Measurements from ENCODE around the gene NR4A3. TPM values are rescaled to one million over a fixed set of nuclear protein-coding genes. Genes with fewer than 3 reads are reported as not detected.

NR4A3 gene
- total and polyA plus RNA-seq, 8 donors = 0.32 to 6.2 (median 0.76) TPM

DNA sequence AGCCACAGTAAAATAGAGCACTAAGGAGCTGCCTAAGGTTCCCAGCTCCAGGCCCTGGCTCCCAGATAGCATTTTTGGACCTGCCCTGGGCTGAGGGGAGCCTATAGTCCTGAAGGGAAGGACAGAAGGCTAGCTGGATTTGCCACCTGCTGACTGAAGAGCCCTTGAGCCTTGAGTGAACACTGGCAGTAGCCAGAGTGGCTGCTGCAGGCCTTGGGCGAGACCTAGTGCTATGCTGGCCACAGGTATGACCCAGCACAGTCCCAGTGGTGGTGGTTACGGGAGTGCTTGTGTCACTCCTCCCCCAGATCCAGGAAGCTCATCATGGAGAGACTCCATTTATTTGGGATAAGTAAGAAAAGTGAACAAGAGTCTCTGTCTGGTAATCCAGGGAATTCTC, 74.4 kb downstream of the NR4A3 start:
- Histone ChIP-seq H3K4me1 (no peaks in the 10 kb centered on the region), H3K9me3 (no peaks in the 10 kb centered on the region), H3K4me3 (no peak overlapping the region), H3K27ac (no peak overlapping the region), H3K36me3 (no peaks in the 10 kb centered on the region), H3K27me3 (no peaks in the 10 kb centered on the region)
- TF ChIP-seq, protein P1, sequence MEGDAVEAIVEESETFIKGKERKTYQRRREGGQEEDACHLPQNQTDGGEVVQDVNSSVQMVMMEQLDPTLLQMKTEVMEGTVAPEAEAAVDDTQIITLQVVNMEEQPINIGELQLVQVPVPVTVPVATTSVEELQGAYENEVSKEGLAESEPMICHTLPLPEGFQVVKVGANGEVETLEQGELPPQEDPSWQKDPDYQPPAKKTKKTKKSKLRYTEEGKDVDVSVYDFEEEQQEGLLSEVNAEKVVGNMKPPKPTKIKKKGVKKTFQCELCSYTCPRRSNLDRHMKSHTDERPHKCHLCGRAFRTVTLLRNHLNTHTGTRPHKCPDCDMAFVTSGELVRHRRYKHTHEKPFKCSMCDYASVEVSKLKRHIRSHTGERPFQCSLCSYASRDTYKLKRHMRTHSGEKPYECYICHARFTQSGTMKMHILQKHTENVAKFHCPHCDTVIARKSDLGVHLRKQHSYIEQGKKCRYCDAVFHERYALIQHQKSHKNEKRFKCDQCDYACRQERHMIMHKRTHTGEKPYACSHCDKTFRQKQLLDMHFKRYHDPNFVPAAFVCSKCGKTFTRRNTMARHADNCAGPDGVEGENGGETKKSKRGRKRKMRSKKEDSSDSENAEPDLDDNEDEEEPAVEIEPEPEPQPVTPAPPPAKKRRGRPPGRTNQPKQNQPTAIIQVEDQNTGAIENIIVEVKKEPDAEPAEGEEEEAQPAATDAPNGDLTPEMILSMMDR (IDR thresholded peaks at IDR 0.05) = no peak
- intact Hi-C loops (cut with DNase I) = no loop called here
- DNase-seq = peak in 1 of 4 donors; percentile 47
- peak; percentile 96 for ATAC-seq

DNA sequence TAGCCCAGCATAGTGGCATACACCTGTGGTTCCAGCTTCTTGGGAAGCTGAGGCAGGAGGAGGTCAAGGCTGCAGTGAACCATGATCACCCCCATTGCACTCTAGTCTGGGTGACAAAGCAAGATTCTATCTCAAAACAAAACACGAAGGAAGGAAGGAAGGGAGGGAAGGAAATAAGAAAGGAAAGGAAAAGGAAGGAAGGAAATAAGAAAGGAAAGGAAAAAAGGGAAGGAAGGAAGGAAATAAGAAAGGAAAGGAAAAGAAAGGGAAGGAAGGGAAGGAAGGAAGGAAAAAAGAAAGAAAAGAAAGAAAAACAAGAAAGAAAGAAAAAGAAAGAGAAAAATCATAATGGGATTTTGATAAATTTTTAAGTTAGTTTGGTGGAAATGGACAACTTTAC, 81.7 kb downstream of the NR4A3 start:
- intact Hi-C loops (cut with DNase I) = no loop called here
- TF ChIP-seq, protein P1 (IDR thresholded peaks at IDR 0.05) = no peak
- H3K27ac ChIP-seq = no peak overlapping the region
- H3K36me3 ChIP-seq = no peaks in the 10 kb centered on the region
- peaks cover 5 to 21% of the 10 kb centered on the region in 2 donors for H3K4me1 ChIP-seq
- no peak overlapping the region for H3K4me3 ChIP-seq
- DNase-seq = no peak
- H3K27me3 ChIP-seq = no peaks in the 10 kb centered on the region
- H3K9me3 ChIP-seq = no peaks in the 10 kb centered on the region
- ATAC-seq = no peak

DNA sequence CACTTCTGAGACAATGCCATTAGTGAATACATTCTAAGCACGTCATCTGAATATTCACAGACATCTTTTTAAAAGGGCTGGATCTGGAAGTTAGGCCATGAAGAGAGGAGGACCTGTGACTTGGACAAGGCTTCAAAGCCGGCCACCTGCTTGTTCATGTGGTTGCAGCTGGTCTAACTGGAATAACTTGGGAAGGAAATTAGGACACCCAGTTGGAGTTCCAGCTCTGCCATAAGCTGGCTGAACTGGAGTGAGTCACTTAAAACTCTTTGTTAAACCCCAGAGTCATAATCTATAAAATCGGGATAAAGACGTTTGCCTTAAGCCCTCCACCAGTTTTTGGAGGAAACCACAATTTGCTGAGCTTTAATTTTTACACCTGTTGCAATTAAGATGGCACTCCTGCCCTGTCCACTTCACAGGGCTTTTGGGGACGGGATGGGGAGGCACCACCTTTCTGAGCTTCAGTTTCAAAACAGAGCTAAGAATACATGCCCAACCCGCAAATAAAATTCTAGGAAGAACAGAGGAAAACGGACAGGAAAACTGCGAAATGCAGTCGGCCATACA, 84.2 kb downstream of the NR4A3 start:
- DNase-seq (peak in 1 of 4 donors; percentile 22), ATAC-seq (peak; percentile 25)
- Histone ChIP-seq H3K4me1 (peaks cover 5 to 21% of the 10 kb centered on the region in 2 donors), H3K27ac (peak overlapping the region; percentile 94 to 98), H3K4me3 (peak overlapping the region; percentile 77 to 83), H3K27me3 (no peaks in the 10 kb centered on the region), H3K36me3 (no peaks in the 10 kb centered on the region), H3K9me3 (no peaks in the 10 kb centered on the region)
- intact Hi-C loops (cut with DNase I) = no loop called here
- TF ChIP-seq, protein P1 (IDR thresholded peaks at IDR 0.05) = no peak

DNA sequence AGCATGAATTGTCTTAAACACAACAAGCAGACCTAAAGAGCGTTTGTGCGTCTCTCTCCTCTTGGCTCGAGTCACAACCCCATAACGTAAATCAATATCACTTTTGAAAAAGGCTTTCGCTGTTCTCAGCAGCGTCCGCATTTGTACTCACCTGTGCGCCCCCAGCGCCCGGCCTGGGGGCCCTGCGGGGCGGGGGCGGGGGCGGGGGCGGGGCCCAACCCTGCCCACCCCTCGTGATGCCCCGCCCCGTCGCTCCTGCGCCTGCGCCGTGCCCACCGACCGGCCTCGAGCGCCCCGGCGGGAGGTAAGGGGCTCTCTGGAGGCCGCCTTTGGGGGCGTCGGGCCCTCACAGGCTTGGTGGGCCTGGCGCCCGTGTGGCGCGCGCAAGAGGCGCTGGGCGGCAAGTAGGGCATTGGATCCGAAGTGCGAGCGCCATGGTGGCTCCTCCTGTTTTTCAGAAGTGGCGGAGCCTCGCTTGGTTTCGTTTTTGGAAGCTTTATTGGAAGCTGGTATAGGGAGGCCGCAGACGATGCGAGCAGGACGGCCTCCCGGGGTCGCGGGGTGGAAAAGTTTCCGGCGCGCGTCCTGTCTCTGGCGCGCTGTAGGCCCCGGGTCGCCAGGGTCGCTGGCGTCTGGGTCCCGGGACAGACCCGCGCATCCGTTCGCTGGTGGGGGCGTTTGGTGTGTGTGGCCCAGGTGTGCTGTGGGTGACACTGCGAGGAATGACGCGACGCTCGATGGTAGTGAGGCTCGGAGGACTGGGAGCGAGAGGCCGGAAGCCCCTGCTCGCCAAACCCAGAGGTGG, 84.9 kb downstream of the NR4A3 start, which contains the start of gene STX17:
Gene STX17 (plus strand): TSS at position 252 of the 805 bp plus-strand sequence. CDS start 8,586 bp downstream, outside the sequence.
- DNase-seq (peak; percentile 77 to 93 (median 84)), ATAC-seq (peak; percentile 98)
- TF ChIP-seq, protein P1 (IDR thresholded peaks at IDR 0.05) = no peak
- Histone ChIP-seq H3K9me3 (no peaks in the 10 kb centered on the region), H3K27ac (peak within 1 kb of the TSS; percentile 94 to 98), H3K4me1 (peaks cover 5 to 21% of the 10 kb centered on the region in 2 donors), H3K4me3 (peak within 1 kb of the TSS; percentile 77 to 83), H3K27me3 (no peaks in the 10 kb centered on the region), H3K36me3 (no peaks in the 10 kb centered on the region)
- intact Hi-C loops (cut with DNase I) = no loop called here

DNA sequence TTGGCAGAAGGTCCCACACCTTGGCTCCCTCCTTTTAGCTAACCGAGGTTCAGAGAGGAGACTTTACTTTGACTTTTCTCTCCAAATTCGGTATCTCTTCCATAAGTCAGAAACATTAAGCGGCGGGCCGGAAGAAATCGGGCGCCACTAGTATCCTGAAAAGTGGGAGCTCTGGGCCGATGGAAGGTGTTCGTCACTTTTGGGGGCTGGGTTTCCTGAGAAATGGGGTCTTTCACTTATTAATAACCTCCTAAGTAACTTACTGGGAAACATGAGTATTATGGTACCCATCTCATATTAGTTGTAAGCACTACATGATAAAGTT, 85.5 kb downstream of the NR4A3 start:
- TF ChIP-seq, protein P1 (IDR thresholded peaks at IDR 0.05) = no peak
- Histone ChIP-seq H3K9me3 (no peaks in the 10 kb centered on the region), H3K36me3 (no peaks in the 10 kb centered on the region), H3K4me1 (peaks cover 5 to 21% of the 10 kb centered on the region in 2 donors), H3K4me3 (peak overlapping the region; percentile 77 to 83), H3K27me3 (no peaks in the 10 kb centered on the region), H3K27ac (peak overlapping the region; percentile 94 to 98)
- intact Hi-C loops (cut with DNase I) = no loop called here
- no peak for ATAC-seq
- DNase-seq = no peak

All from left lung (tissue), 10 donors.